OCI-LY7 (cell line): ENCODE measurements around the gene ZBTB48. TPM values are rescaled to one million over a fixed set of nuclear protein-coding genes. Genes with fewer than 3 reads are reported as not detected.
A peak's percentile ranks its signal among the peaks of the same experiment; 100 is the strongest.

Experiments used
- BruUV-seq: library from RNA; stranded (reverse); fragments of 400-500 nt; replicated peaks from 2 replicates; lab custom pipeline; 2021; lab: Mats Ljungman, UMichigan
- CTCF ChIA-PET: fragments of 300-600 bp; sonication (Branson Sonifier 250); formaldehyde crosslinking; loops from one replicate; lab custom pipeline; 2022; ENCODE audit warnings: antibody characterized with exemption; ENCODE audit not compliant: unreplicated experiment; lab: Charles Lee
- POLR2A ChIA-PET: fragments of 300-600 bp; sonication (Branson Sonifier 250); formaldehyde crosslinking; loops from one replicate; lab custom pipeline; 2022; ENCODE audit warnings: antibody characterized with exemption; lab: Charles Lee
- DNase-seq: peaks from one replicate; pipeline ENCODE4 v3.0.0-alpha.2; 2015; ENCODE audit warnings: low spot score
- H2AFZ ChIP-seq: fragments of 200-600 bp; sonication (generic), shearing (Covaris generic); 2 replicates; pipeline ENCODE4 v1.6.1; 2014; ENCODE audit warnings: mild to moderate bottlenecking, antibody characterized with exemption, low read length, moderate library complexity
- H3K27ac ChIP-seq: fragments of 200-600 bp; sonication (generic); 2 replicates; pipeline ENCODE4 v1.5.1; 2014; ENCODE audit warnings: mixed run types, low read depth, mild to moderate bottlenecking, moderate library complexity, low read length, inconsistent platforms; ENCODE audit not compliant: poor library complexity, severe bottlenecking
- H3K36me3 ChIP-seq: fragments of 200-600 bp; sonication (generic); 2 replicates; pipeline ENCODE4 v1.6.1; 2014; ENCODE audit warnings: mild to moderate bottlenecking, antibody characterized with exemption, low read length, moderate library complexity, mixed read lengths; ENCODE audit not compliant: insufficient read depth
- H3K4me1 ChIP-seq: fragments of 200-600 bp; sonication (generic); 2 replicates; pipeline ENCODE4 v1.5.1; 2014; ENCODE audit warnings: mild to moderate bottlenecking, low read length; ENCODE audit not compliant: insufficient read depth, poor library complexity, severe bottlenecking
- H3K4me2 ChIP-seq: fragments of 200-600 bp; sonication (generic); 2 replicates; pipeline ENCODE4 v1.6.1; 2014; ENCODE audit warnings: mild to moderate bottlenecking, low read length
- H3K4me3 ChIP-seq: fragments of 200-600 bp; sonication (generic); 2 replicates; pipeline ENCODE4 v1.5.1; 2014; ENCODE audit warnings: mild to moderate bottlenecking, low read depth, low read length; ENCODE audit not compliant: poor library complexity, severe bottlenecking
- H3K79me2 ChIP-seq: fragments of 200-600 bp; sonication (generic); 2 replicates; pipeline ENCODE4 v1.6.1; 2016; ENCODE audit warnings: low read depth, mild to moderate bottlenecking, low read length, moderate library complexity, mixed read lengths; ENCODE audit not compliant: insufficient read depth
- H3K9me2 ChIP-seq: fragments of 200-600 bp; sonication (generic); 2 replicates; pipeline ENCODE4 v1.6.1; 2016; ENCODE audit warnings: mild to moderate bottlenecking, low read length, mixed read lengths; ENCODE audit not compliant: insufficient read depth
- H3K9me3 ChIP-seq: fragments of 200-600 bp; sonication (generic); 2 replicates; pipeline ENCODE4 v1.6.1; 2014; ENCODE audit warnings: mild to moderate bottlenecking, mixed run types, low read length, mixed read lengths
- H4K20me1 ChIP-seq: fragments of 200-600 bp; sonication (generic); 2 replicates; pipeline ENCODE4 v1.6.1; 2014; ENCODE audit warnings: mild to moderate bottlenecking, antibody characterized with exemption, low read length, moderate library complexity, mixed read lengths; ENCODE audit not compliant: insufficient read depth
- CTCF ChIP-seq: fragments of 200-600 bp; sonication (generic); conservative IDR thresholded peaks from 2 replicates; pipeline ENCODE4 v1.5.1; 2014; ENCODE audit warnings: mild to moderate bottlenecking, antibody characterized with exemption, low read length, moderate library complexity, mixed read lengths
- EZH2phosphoT487 ChIP-seq: fragments of 200-600 bp; sonication (generic); IDR thresholded peaks from 2 replicates; pipeline ENCODE4 v1.6.1; 2018; ENCODE audit warnings: low read depth, borderline replicate concordance, mild to moderate bottlenecking, mixed run types, antibody characterized with exemption, low read length, moderate library complexity, mixed read lengths
- intact Hi-C: fragments of 100-400 bp; cut with micrococcal nuclease; formaldehyde crosslinking; loops from one replicate; pipeline ENCODE4 v1.10.0; 2022; ENCODE audit not compliant: unreplicated experiment
- total RNA-seq, 2 experiments: library from RNA; depleted of rRNA in 1 of 2; stranded (reverse); fragments of >200 nt in 1 of 2; shearing (Covaris generic) in 1 of 2; gene quantifications; 2 replicates each; pipeline ENCODE4 v1.2.3, GENCODE V29; 2014 to 2022

Gene ZBTB48
- total RNA-seq, 2 experiments from 2014 or later: 41.9 to 51.3 TPM

GRCh38 chr1:6614929-6615785 is 35.4 kb downstream of the ZBTB48 start:
- H3K4me3 ChIP-seq: peak overlapping the region; percentile 94
- ChIA-PET CTCF (no interaction called here), POLR2A (interaction anchor here (1.4 to 1.6 kb wide), 2 partner anchors 10 kb away, joined by 3 read pairs; partner anchors contain the start of gene THAP3)
- no peak for DNase-seq
- no TSS peak for BruUV-seq
- TF ChIP-seq EZH2phosphoT487 (no peak), CTCF (no peak)
- H4K20me1 ChIP-seq: peaks cover 6% of the 10 kb centered on the region; the same call in 1 of the 2 replicates
- H3K9me3 ChIP-seq: no peaks in the 10 kb centered on the region
- peaks cover 26% of the 10 kb centered on the region for H3K36me3 ChIP-seq
- H2AFZ ChIP-seq: no peak overlapping the region
- no peaks in the 10 kb centered on the region for H3K9me2 ChIP-seq
- no peak overlapping the region for H3K27ac ChIP-seq
- H3K4me2 ChIP-seq: peak overlapping the region; percentile 80
- intact Hi-C loops: no loop called here
- H3K4me1 ChIP-seq: peaks cover 17% of the 10 kb centered on the region
- H3K79me2 ChIP-seq: peaks cover 12% of the 10 kb centered on the region

DNA sequence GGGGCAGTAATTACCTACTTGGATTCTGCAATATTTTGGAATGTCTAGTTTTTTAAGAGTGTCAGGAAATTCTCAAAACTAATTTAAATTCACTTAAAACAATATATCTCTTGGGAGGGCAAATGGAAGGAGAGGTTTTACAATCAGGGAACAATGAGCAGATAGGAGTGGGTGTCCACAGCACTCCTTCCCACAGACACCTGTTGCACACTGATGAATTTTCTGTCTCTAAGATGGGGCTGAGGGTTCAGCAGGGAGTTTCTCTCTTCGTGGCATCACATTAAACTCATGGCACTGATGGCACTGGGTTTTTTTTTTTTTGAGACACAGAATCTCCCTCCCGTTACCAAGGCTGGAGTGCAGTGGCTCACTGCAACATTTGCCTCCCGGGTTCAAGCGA is 39.3 kb downstream of the ZBTB48 start:
- H3K4me1 ChIP-seq: peaks cover 19% of the 10 kb centered on the region
- H4K20me1 ChIP-seq: peaks cover 6% of the 10 kb centered on the region; the same call in 1 of the 2 replicates
- no peak overlapping the region for H3K4me2 ChIP-seq
- H3K9me3 ChIP-seq: no peaks in the 10 kb centered on the region
- H3K27ac ChIP-seq: no peak overlapping the region
- DNase-seq: no peak
- intact Hi-C loops: no loop called here
- TF ChIP-seq CTCF (no peak), EZH2phosphoT487 (no peak)
- peaks cover 12% of the 10 kb centered on the region for H3K79me2 ChIP-seq
- CTCF ChIA-PET: no interaction called here
- POLR2A ChIA-PET: no interaction called here
- H3K9me2 ChIP-seq: no peaks in the 10 kb centered on the region
- no peak overlapping the region for H2AFZ ChIP-seq
- peaks cover 61% of the 10 kb centered on the region for H3K36me3 ChIP-seq
- H3K4me3 ChIP-seq: no peak overlapping the region
- BruUV-seq: no TSS peak
